ENCODE measurements around the gene PRDM16.

PRDM16 gene

GRCh38 chr1:3432306-3432705 lies 363.3 kb downstream of the PRDM16 start:
- DNase-seq (ENCODE audit: low read depth), result no peak

- DNase-seq (ENCODE audit: low read depth), result no peak
Measured at GRCh38 chr1:3433076-3433475, 364.1 kb downstream of the PRDM16 start.

GRCh38 chr1:3433596-3434320 lies 364.8 kb downstream of the PRDM16 start:
- no peak for DNase-seq (ENCODE audit: low read depth)

GRCh38 chr1:3434406-3435110 lies 365.6 kb downstream of the PRDM16 start:
- no peak for DNase-seq (ENCODE audit: low read depth)

- DNase-seq (ENCODE audit: low read depth), result no peak
Measured at GRCh38 chr1:3435666-3436065, 366.7 kb downstream of the PRDM16 start.

GRCh38 chr1:3436451-3436850 lies 367.4 kb downstream of the PRDM16 start:
- no peak for DNase-seq (ENCODE audit: low read depth)

- no peak for DNase-seq (ENCODE audit: low read depth)
Measured at GRCh38 chr1:3436901-3437300, 367.9 kb downstream of the PRDM16 start.

GRCh38 chr1:3438661-3439180 lies 369.7 kb downstream of the PRDM16 start:
- no peak for DNase-seq (ENCODE audit: low read depth)

DNA sequence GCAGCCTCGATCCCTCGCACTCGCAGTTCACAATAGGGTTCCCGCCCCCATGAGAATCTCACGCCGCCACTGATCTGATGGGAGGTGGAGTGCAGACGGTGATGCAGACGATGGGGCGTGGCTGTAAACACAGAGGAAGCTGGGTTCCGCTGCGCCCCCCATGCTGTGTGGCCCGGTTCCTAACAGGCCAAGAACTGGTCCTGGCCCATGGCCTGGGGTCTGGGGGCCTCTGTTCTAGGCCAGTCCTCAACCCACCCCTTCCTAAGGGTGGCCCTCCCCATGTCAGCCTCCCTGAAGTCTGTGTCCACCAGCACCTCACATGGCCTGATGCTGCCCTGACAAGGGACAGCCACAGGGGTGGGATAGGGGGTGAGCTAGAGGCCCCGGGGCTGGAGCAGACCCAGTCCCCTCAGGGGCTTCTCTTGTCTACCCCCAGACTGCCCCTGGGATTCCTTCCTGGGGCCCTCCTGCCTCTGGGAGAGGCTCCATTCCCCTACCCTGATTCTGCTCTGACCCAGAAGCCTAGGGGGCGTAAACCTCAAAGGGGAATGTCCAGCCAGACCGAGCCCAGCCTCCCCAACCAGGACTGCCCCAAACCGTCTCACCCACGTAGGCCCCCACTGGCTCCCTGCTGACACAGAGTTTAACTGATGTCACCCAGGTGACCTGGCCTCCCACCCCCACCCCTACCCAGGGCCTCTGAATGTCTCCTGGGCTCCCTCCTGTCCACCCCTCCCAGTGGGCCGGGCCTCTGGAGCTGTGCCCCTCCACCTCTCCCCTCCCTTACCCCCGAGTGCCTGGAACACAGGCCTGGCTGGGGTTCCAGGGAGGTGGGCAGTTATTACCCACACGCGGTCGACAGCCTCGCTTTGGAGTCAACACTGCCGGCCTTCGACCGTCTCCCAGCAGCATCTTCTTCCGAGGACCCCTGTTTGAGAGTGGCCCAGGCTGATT lies 370.6 kb downstream of the PRDM16 start:
- DNase-seq (ENCODE audit: low read depth), result no peak

- no peak for DNase-seq (ENCODE audit: low read depth)
Measured at GRCh38 chr1:3440300-3440681, 371.3 kb downstream of the PRDM16 start.

DNA sequence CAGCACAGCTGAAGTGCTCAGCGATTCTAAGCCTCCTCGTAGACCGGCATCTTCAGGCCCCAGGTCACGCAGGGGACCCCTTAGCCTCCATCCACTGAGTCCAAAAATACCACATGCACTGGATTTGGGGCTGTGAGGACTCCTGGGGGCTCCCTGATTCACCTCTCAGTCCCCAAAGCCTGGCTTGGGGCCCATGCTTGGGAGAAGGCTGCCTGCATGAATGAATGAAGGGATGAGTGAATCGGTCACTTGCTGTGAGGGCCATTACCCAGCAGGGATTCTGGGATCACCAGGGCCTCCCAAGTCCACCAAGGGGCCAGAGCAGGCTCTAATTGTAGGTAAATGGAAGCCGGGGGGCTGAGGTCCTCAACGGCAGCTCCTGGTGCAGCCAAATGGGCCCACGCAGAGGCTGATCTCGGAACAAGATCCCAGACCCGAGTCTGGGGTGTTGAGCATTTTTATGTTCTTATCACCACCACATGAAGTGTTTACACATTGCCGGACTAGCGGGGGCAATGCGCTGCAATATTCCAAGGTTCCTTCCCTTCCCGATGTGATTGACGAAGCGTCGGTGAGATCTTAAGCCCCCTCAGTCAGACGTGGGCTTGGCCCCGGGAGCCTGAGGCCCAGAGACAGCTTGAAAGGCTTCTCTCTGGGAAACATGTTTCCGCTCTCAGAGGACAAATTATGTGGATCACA lies 371.9 kb downstream of the PRDM16 start:
- DNase-seq (ENCODE audit: low read depth), result no peak

- no peak for DNase-seq (ENCODE audit: low read depth)
Measured at GRCh38 chr1:3441410-3441847, 372.4 kb downstream of the PRDM16 start.

- no peak for DNase-seq (ENCODE audit: low read depth)
Measured at GRCh38 chr1:3441880-3442279, 372.9 kb downstream of the PRDM16 start.

DNA sequence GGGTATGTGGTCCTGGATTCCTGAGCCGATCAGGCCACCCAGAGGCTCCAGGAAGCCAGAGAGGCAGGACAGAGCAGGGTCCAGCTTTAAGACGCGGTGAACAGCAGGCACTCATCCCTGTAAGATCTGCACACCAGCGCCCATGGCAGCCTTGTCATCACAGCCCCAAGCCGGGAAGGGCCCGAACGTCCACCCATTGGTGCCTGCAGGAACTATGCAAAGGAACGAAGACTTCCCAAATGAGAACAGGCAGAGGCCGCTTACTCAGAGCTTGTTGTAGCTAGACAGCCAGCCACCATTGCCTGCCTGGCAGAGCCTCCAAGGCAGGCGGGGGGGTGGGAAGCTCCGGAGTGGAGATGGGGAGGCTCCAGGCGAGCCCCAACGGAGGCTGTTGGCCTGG lies 373.3 kb downstream of the PRDM16 start:
- no peak for DNase-seq (ENCODE audit: low read depth)

DNA sequence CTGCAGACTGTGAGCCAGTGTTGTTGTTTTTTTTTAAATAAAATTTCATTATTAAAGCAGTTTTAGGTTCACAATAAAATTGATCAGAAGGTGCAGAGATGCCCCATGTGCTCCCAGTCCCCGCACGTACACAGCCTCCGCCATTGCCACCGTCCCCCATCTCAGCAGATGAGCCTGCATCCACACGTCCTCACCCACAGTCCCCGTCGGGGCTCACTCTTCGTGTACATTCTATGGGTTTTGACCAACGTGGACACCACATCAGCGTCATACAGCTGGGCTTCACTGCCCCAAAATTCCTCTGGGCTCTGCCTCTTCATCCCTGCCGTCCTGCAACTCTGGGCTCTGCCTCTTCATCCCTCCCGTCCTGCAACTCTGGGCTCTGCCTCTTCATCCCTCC lies 373.9 kb downstream of the PRDM16 start:
- no peak for DNase-seq (ENCODE audit: low read depth)

DNA sequence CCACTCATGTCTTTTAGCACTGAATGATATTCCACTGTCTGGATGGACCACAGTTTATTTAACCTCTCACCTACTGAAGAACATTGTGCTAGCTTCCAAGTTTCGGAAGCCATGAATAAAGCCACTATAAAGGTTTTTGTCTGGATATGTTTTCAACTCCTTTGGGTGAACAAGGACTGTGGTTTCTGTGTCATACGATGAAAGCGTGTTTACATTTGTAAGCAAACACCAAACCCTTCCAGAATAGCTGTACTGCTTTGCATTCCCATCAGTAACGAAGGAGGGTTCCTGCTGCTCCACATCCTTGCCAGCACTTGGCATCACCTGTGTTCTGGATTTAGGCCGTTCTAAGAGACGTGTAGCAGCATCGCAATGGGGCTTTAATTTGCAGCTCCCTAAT lies 374.8 kb downstream of the PRDM16 start:
- no peak for DNase-seq (ENCODE audit: low read depth)

DNA sequence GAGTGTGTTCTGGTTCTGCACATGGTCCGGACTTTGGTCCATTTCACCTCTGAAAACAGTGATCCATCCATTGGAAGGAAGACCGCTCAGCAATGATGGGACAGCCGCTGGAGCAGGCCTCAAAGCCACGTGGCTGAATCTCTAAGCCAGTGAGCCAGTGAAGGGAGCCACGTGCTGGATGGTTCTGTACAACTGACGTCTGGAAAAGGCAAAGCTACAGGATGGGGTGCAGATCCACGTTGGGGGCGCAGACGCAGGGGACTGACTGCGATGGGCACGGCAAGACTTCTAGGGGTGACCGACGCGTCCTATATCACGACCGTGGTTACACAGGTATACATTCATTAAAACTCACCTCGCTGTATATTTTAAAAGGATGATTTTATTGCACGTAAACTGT lies 375.3 kb downstream of the PRDM16 start:
- no peak for DNase-seq (ENCODE audit: low read depth)

DNA sequence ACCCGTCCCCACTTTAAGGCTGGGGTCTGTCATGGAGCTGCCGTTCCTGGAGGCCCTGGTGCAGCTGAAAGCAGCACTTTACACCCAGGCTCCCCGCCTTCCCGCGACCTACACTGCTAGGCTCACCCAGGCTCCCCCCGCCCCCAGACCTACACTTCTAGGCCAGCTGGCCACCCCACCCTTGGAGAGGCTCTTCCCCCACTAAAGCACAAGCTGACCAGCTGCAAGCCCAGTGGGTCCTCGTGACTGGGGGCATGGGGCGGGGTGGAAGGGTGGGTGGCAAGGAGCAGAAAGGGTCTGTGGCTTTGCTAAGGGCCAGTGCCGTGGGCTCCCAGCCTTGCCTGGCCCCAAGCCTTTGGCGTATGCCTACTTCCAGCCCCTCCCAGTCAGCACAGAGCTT lies 375.7 kb downstream of the PRDM16 start:
- no peak for DNase-seq (ENCODE audit: low read depth)

DNA sequence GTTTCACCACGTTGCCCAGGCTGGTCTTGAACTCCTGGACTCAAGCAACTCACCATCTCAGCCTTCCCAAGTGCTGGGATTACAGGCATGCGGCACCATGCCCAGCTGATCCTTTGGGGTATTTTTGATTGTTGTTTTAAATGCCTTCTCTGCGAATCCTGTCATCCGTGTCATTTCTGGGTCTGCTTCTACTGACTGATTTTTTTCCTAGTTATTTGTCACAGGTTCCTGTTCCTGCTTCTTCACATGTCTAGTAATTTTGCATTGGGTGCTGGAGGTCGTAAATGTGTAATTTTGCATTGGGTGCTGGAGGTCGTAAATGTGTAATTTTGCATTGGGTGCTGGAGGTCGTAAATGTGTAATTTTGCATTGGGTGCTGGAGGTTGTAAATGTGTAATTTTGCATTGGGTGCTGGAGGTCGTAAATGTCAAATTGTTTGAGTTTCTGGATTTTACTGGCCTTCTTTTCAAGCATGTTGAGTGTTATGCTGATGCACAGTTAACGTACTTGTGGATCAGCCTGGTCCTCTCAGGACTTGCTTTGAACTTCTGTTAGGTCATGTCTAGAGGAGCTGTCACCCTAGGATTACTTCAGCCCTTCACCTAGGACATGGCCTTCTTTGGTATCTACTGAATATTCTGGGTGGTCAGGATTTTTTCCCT lies 381.3 kb downstream of the PRDM16 start:
- no peak for DNase-seq (ENCODE audit: low read depth)

- no peak for DNase-seq (ENCODE audit: low read depth)
Measured at GRCh38 chr1:3450983-3451382, 382.0 kb downstream of the PRDM16 start.

All from HS-5 (cell line).